NCI-H1105 (cell line): Measurements from ENCODE around the gene SLC6A4.
"Not testable (repeated sequence)": the region's sequence is repeated elsewhere in the genome, so short reads cannot be mapped to it uniquely, and the experiment has no call there.

ENCODE experiments used
- DNase-seq: peaks from one replicate; lab custom pipeline; 2025; lab: John Stamatoyannopoulos, UW

SLC6A4 gene

DNA sequence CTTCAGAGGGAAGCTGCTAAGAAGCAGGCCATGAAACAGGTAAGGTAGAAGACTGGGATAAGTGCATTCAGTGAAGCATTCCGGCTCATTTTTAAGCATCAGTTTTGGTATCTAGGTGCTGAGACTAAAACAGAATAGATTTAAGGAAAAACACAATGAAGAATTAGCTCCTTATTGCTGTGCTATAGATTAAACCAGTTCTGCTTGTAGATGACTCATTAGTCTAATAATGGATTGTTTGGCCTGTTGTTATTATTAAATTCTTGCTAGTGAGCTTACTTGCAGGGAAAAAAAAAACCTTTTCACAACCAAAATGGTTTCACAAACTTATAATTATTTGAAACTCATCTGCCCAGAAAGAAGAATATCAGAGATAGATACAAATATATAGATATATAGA, 62.9 kb downstream of the SLC6A4 start:
- no peak for DNase-seq

GRCh38 chr17:30170415-30170987, 65.0 kb downstream of the SLC6A4 start:
- peak; percentile 5 for DNase-seq

- DNase-seq: no peak
Measured at GRCh38 chr17:30165960-30166359, 69.5 kb downstream of the SLC6A4 start.

DNA sequence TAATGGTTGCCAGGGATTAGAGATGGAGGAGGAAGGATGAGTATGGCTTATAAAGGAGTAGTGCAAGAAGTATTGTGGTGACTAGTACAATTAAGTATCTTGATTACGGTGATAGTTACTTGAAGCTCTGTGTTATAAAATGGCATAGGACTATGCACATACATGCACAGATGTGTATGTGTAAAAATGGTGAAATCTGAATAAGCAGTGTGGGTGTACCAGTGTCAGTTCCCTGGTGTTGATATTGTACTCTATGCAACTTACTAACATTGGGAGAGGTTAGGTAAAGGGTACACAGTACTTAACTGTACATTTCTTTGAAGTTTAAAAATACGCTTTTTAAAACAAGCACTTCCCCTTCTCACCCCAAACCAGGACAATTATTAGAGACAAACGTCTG, 70.3 kb downstream of the SLC6A4 start:
- no peak for DNase-seq

DNA sequence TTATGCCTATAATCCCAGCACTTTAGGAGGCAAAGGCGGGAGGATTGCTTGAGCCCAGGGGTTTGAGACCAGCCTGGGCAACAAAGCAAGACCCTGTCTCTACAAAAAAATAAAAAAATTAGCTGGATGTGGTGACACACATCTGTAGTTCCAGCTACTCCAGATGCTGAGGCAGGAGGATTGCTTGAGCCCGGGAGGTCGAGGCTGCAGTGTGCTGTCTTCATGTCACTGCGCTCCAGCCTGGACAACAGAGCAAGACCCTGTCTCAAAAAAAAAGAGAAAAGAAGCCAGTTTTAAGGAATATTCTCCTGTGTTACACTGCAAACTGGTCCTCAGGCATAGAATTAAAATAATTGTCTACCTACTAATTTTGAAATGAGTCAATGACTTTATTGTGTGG, 71.0 kb downstream of the SLC6A4 start:
- no peak for DNase-seq

GRCh38 chr17:30161601-30162000, 73.9 kb downstream of the SLC6A4 start:
- DNase-seq: no peak

DNA sequence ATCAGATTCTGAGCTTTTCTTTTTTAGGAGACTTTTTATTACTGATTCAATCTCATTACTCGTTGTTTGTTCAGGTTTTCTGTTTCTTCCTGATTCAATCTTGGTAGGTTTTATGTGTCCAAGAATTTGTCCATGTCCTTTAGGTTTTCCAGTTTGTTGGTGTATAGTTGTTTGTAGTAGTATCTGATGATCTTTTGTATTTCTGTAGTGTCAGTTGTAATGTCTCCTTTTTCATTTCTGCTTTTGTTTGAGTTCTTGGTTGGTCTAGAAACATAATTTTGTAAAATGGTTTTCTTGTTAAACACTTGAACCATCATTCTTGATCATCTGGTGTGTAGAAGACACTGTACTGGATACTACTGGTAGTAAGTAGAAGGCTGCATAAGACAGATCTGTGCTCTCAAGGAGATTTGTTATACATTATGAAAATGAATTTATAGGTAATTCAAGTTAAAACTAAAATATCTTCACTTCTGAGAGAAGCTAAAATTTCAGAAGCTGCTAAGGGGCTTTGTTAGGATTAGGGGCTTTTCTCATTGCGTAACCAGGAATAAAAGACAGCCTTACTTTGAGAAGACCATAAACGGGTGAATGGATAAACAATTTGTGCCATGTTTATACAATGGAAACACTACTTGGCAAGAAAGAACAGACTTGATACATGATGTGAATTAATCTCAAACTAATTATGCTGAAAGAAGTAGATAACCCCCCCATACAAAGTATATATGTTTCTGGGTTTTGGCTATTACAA, 74.9 kb downstream of the SLC6A4 start:
- DNase-seq: no peak

- no peak for DNase-seq
Measured at GRCh38 chr17:30158896-30159625, 76.4 kb downstream of the SLC6A4 start.

- DNase-seq: no peak
Measured at GRCh38 chr17:30155389-30155788, 80.1 kb downstream of the SLC6A4 start.

DNA sequence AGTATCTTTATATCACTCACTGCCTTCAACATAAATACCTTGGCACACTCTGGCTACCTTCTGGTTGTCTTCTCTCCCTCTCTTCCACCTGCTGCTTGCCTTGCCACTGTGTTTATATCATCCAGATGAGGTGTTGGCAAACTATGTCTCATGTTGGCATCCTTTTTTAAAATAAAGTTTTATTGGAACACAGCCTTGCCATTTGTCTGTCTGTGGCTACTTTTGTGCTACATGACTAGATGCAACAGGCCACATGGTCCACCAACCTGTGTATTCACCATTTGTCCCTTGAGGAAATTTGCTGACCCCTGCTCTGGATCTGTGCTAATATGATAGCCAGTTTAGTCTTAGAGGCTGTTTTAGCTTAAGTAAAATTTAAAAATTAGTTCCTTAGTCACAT, 82.0 kb downstream of the SLC6A4 start:
- DNase-seq: no peak

DNA sequence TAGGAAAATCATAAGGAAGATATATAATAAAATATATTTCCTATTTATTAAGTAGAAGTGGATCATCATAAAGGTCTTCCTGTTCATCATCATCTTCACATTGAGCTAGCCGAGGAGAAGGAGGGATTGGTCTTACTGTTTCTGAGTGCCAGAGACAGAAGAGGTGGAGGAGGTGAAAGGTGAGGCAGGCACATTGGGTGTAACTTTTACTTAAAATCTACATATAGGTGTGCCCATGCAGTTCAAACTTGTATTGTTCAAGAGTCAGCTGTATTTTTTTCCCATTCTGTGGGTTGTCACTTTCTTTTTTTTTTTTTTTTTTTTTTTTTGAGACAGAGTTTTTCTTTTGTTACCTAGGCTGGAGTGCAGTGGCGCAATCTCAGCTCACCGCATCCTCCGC, 84.0 kb downstream of the SLC6A4 start:
- no peak for DNase-seq

DNA sequence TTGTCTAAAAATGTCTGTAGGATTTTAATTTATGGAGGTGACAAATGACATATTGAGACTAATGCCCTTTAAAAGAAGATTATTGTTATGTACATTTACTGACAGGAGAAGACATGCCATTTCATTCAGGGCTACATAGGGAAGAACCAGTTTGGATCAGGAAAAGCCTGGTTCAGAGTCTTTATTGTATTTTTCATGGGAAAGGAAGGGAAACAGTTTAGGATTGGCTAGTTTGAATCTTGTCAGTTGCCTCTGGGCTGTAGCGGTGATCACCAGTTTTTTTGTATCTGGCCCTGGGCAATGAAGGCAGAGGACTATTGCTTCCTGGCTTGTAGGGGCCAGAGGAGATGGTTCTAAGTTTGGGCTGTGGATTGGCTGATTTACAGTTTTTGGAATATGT, 87.1 kb downstream of the SLC6A4 start:
- no peak for DNase-seq

DNA sequence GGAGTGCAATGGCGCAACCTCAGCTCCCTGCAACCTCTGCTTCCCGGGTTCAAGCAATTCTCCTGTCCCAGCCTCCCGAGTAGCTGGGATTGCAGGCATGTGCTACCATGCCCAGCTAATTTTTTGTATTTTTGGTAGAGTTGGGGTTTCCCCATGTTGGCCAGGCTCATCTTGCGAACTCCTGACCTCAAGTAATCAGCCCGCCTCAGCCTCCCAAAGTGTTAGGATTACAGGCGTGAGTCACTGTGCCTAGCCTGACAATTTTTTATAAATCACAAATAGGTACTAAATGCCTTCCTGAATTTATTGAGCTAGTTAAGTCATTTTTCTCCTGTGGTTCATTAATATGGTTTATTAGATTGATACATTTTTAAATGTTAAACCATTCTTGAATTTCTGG, 87.6 kb downstream of the SLC6A4 start:
- DNase-seq: not testable (repeated sequence)
